GM13976 (cell line): ENCODE measurements around the gene ARL6IP6.
"Not testable (repeated sequence)": the region's sequence is repeated elsewhere in the genome, so short reads cannot be mapped to it uniquely, and the experiment has no call there.

Experiments
- DNase-seq: peaks from one replicate; pipeline ENCODE4 v3.0.0; 2012; ENCODE audit warnings: low spot score
- in situ Hi-C: fragments of 300-500 bp; cut with MboI; formaldehyde crosslinking; loops from one replicate; pipeline ENCODE4 v1.12.0; 2022; ENCODE audit warnings: low sequenced_read_pairs, mixed read lengths, inconsistent platforms; ENCODE audit not compliant: unreplicated experiment
- TF ChIP-seq, protein P1 (sequence below): IDR thresholded peaks from 2 replicates; pipeline ENCODE4 v1.5.1; 2012; ENCODE audit warnings: borderline replicate concordance, mild to moderate bottlenecking; ENCODE audit not compliant: insufficient read depth; ENCODE audit errors: extremely low read depth, missing control alignments, control extremely low read depth

The ARL6IP6 gene

DNA sequence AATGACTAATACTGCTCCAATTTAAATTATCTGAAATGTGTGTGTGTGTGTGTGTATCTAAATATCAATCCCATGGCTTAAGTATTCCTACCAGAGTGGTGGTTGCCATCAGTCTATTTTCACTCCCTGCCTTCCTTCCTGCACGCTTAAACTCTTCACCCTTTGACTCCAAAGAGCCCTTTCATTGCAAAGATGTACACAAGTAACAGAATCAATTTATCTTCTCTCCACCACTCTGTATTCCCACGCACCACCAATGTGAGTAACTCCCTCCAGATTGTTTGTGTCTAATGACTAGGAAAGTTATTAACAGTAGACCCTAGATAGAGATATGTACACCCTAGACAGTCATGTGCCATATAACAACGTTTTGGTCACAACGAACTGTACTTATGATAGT is 42.8 kb downstream of the ARL6IP6 start:
- DNase-seq: no peak
- in situ Hi-C loops: no loop called here
- TF ChIP-seq, protein P1, sequence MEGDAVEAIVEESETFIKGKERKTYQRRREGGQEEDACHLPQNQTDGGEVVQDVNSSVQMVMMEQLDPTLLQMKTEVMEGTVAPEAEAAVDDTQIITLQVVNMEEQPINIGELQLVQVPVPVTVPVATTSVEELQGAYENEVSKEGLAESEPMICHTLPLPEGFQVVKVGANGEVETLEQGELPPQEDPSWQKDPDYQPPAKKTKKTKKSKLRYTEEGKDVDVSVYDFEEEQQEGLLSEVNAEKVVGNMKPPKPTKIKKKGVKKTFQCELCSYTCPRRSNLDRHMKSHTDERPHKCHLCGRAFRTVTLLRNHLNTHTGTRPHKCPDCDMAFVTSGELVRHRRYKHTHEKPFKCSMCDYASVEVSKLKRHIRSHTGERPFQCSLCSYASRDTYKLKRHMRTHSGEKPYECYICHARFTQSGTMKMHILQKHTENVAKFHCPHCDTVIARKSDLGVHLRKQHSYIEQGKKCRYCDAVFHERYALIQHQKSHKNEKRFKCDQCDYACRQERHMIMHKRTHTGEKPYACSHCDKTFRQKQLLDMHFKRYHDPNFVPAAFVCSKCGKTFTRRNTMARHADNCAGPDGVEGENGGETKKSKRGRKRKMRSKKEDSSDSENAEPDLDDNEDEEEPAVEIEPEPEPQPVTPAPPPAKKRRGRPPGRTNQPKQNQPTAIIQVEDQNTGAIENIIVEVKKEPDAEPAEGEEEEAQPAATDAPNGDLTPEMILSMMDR: no peak

- DNase-seq: no peak
- TF ChIP-seq, protein P1: no peak
- in situ Hi-C loops: no loop called here
Measured at GRCh38 chr2:152762202-152762601, 43.8 kb downstream of the ARL6IP6 start.

DNA sequence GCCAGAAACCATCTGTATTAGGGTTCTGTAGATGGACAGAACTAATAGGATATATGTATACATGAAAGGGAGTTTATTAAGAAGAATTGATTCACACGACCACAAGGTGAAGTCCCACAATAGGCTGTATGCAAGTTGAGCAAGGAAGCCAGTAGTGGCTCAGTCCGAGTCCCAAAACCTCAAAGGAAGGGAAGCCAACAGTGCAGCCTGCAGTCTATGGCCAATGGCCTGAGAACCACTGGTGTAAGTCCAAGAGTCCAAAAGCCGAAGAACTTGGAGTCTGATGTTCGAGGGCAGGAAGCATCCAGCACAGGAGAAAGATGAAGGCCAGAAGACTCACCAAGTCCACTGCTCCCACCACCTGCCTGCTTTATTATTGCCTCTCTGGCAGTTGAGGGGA is 44.8 kb downstream of the ARL6IP6 start:
- DNase-seq, in situ Hi-C loops: not testable (repeated sequence)

DNA sequence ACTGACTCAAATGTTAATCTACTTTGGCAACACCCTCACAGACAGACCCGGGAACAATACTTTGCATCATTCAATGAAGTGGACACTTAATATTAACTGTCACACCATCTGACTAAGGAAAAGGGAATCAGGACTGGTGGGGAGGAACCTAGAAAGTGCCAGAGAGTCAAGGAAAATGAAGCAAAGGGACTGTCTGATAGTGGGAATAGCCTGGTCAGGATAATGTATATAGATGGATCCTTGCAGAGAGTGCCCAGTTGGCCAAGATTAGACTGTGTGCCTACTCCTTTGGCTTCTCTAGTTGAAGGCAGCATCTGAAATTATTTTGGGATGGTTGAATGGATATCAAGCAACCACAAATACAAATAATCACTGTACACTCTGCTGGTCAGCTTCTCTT is 45.2 kb downstream of the ARL6IP6 start:
- DNase-seq: no peak
- in situ Hi-C loops: no loop called here
- TF ChIP-seq, protein P1: no peak

- no peak for DNase-seq
- in situ Hi-C loops: no loop called here
- TF ChIP-seq, protein P1: no peak
Measured at GRCh38 chr2:152766928-152767327, 48.5 kb downstream of the ARL6IP6 start.

DNA sequence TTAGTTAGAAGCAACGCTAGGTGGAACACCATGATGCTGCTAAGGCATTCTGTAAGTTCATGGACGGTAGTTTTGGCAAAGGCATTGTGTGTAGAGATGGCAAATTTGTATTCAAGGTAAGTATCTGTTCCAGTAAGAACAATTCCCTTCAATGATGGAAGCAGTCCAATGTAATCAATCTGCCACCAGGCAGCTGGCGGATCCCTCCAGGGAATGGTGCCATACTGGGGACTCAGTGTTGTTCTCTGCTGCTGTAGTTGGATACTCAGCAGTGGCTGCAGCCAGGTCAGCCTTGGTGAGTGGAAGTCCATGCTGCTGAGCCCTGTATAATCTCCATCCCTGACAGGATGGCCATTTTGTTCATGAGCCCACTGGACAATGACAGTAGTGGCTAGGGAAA is 62.8 kb downstream of the ARL6IP6 start:
- DNase-seq: no peak
- in situ Hi-C loops: no loop called here

GRCh38 chr2:152782171-152782570 is 63.8 kb downstream of the ARL6IP6 start:
- in situ Hi-C loops: no loop called here
- TF ChIP-seq, protein P1: no peak
- no peak for DNase-seq

More for the DNA sequence above, 62.8 kb downstream of the ARL6IP6 start:
- TF ChIP-seq, protein P1: no peak
